Pancreas (tissue), 10 donors: Measurements from ENCODE around the gene SPATS2L. TPM values are rescaled to one million over a fixed set of nuclear protein-coding genes. Genes with fewer than 3 reads are reported as not detected.

Experiments used
- ATAC-seq, 4 donors: fragments of 200-7000 bp; cut with Tn5 transposase; one replicate each; pipeline versions ENCODE4 v1.8.0 to v1.9.1; 2020; ENCODE audit warnings: mild to moderate bottlenecking in 4 of 4, moderate library complexity in 4 of 4
- DNase-seq, 6 donors: peaks; one replicate each; pipeline ENCODE4 v3.0.0-alpha.2; 2020
- FAIRE-seq: peaks from 2 replicates; lab custom pipeline; 2012; peaks lifted over from hg19 to GRCh38; lab: Jason Lieb, UNC
- H3K27ac ChIP-seq, 4 donors: fragments of 200-600 bp; sonication (generic); 1 replicate in 3 of 4; 2 replicates in 1 of 4; pipeline versions ENCODE4 v1.5.0 to v1.8.0; 2020
- H3K27me3 ChIP-seq, 4 donors: fragments of 200-600 bp; one replicate each; pipeline ENCODE4 v1.8.0; 2021
- H3K36me3 ChIP-seq, 3 donors: fragments of 200-600 bp; sonication (generic) in 1 of 3; one replicate each; pipeline versions ENCODE4 v1.5.0 to v1.8.0; 2020 to 2021
- H3K4me1 ChIP-seq, 3 donors: fragments of 200-600 bp; one replicate each; pipeline ENCODE4 v1.8.0; 2021
- H3K4me3 ChIP-seq, 4 donors: fragments of 200-600 bp; sonication (generic) in 2 of 4; one replicate each; pipeline versions ENCODE4 v1.5.0 to v1.8.0; 2020 to 2021
- H3K9me3 ChIP-seq, 4 donors: fragments of 200-600 bp; one replicate each; pipeline ENCODE4 v1.8.0; 2021
- WGBS, 2 donors: extraction: QIAGEN DNeasy Blood & Tissue Kit; methylation state at CpG; one replicate each; pipeline ENCODE4 v1.1.7; 2013; 5-methylcytosine and 5-hydroxymethylcytosine counted together
- intact Hi-C, 3 donors: fragments of 100-400 bp; cut with DNase I; formaldehyde crosslinking; loops; one replicate each; pipeline versions ENCODE4 v1.11.1 to v1.14.2; 2022
- polyA plus RNA-seq, 2 donors: library from polyadenylated mRNA; stranded (reverse); fragments of 200-250 nt; gene quantifications; one replicate each; pipeline ENCODE4 v1.2.3, GENCODE V29; 2013
- total RNA-seq, 6 donors: library from RNA; stranded (reverse); fragmentation: NEBNext Ultra II Directional in 4 of 6; extraction: Animal tissue kit (Norgen Biotek cat#: 25700) in 4 of 6; gene quantifications; one replicate each; pipeline versions ENCODE4 v1.2.1 to v1.2.4, GENCODE V29; 2021 to 2023
- TF ChIP-seq, protein P1 (sequence below), 4 donors: fragments of 200-600 bp; sonication (generic) in 3 of 4; IDR thresholded peaks; one replicate each; pipeline versions ENCODE4 v1.5.0 to v1.8.0; 2021; ENCODE audit warnings: antibody characterized with exemption in 4 of 4
- donor health status: healthy with polysubstance abuse.
- donor health status: DM: no; HTN: no; CAD: no; lungs with moderate emphysema.
- donor health status: DM: no; HTN: no; CAD: no.
- donor health status: control.
- donor health status: control.
- donor health status: Bipolar disorder and iron deficiency.
- donor health status: DM: yes; HTN: yes; CAD: no.
- donor health status: DM: no; HTN: no; CAD: no.
- donor health status: DM: no; HTN: no; CAD: no.
- donor health status: DM: yes; HTN: yes; CAD: no.

Gene SPATS2L
- total and polyA plus RNA-seq, 8 donors: 28.8 to 87.0 (median 40.8) TPM

DNA sequence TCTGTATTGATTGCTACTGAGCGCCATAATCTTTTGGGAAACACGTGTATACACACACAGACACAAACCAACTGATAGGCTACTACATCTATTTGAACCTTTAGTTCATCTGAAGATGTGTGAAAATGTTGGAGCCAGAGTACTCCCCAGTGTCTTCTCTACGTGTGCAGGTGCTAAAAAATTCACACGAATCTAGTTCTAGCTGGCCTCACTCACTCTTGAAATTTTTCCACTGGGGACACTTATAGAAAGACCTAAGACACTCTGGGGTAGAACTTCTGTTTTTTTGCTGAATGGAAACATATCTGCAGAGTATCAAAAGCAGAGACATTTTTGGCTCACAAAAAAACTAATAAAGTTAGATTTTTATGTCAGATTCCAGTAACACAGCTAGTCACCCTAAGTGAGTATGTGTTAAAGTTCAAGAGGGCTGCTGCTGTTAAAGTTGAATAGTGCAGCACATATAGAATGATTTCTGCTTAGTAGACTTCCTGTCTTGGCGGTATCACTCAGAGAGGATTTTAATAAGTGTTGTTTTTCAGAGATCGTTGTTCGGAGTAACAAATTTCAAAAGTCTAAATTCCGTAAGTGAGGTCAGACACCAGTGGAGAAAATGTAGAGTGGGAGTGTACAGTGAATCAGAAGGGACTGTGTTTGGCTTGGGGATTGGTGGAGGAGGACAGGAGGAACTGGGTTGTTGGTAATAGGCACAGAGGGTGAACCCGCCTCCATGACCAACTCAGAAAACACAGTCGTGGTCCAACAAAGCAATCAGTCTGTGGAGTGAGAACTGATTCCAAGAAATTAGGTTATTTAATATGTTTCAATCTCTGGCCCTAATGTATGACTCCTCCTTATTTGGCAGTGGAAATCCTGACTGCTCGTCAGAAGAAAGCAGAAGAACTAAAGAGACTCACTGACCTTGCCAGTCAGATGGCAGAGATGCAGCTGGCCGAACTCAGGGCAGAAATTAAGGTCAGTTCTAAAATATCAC lies 160.2 kb downstream of the SPATS2L start:
- no peak overlapping the region for H3K27ac ChIP-seq
- peaks cover 0 to 3% (median 0%) of the 10 kb centered on the region in 3 donors for H3K36me3 ChIP-seq
- no peaks in the 10 kb centered on the region for H3K27me3 ChIP-seq
- TF ChIP-seq, protein P1, sequence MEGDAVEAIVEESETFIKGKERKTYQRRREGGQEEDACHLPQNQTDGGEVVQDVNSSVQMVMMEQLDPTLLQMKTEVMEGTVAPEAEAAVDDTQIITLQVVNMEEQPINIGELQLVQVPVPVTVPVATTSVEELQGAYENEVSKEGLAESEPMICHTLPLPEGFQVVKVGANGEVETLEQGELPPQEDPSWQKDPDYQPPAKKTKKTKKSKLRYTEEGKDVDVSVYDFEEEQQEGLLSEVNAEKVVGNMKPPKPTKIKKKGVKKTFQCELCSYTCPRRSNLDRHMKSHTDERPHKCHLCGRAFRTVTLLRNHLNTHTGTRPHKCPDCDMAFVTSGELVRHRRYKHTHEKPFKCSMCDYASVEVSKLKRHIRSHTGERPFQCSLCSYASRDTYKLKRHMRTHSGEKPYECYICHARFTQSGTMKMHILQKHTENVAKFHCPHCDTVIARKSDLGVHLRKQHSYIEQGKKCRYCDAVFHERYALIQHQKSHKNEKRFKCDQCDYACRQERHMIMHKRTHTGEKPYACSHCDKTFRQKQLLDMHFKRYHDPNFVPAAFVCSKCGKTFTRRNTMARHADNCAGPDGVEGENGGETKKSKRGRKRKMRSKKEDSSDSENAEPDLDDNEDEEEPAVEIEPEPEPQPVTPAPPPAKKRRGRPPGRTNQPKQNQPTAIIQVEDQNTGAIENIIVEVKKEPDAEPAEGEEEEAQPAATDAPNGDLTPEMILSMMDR (IDR thresholded peaks at IDR 0.05): no peak
- intact Hi-C loops: no loop called here
- H3K4me3 ChIP-seq: no peak overlapping the region
- no peaks in the 10 kb centered on the region for H3K9me3 ChIP-seq
- ATAC-seq: peak in 3 of 4 donors; percentile 46 to 75 (median 68)
- WGBS, 2 donors: 77% methylated on average over 12 of the region's 12 CpGs
- no peak for FAIRE-seq
- DNase-seq: no peak
- H3K4me1 ChIP-seq: no peaks in the 10 kb centered on the region

DNA sequence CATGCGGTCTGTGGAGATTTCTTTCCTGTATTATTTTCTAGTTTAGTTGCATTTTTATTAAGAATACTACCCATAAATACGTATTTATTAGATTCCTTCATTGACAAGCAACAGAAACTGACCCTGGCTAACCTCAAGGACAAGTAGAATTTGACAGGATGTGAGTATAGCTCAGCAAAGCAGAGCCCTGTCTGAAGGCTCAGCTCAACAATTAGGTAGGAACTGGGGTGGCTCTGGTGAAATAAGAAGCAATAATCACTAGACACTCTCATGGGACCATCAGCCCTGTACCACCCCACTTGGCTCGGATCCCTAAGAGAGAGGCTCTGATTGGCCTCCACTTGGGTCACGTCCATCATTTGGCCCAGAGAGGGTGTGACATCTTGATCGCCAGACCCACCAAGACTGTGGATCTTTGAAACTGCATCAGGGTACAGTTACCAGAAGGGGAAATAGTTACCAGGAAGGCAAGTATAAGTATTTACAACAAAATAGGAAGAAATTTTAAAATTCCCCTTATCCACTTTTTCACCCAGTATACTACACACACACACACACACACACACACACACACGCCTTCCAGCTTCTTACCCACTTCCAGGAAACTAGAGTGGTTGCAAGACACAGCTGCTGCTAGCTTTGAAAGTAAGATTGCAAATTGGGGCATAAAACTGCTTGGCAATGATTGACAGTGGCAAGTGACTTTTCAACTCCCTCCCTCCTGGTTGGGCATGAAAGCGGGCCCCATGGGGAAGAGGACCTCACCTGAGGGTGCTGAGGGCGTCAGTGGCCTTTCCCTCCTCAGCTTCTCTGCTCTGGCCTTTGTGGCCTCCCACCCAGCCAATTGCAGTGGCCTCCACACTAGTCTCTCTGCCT lies 161.6 kb downstream of the SPATS2L start:
- no peaks in the 10 kb centered on the region for H3K4me1 ChIP-seq
- no peaks in the 10 kb centered on the region for H3K9me3 ChIP-seq
- intact Hi-C loops: no loop called here
- no peak overlapping the region for H3K27ac ChIP-seq
- DNase-seq (no peak), FAIRE-seq (no peak), ATAC-seq (no peak)
- H3K4me3 ChIP-seq: no peak overlapping the region
- TF ChIP-seq, protein P1 (IDR thresholded peaks at IDR 0.05): no peak
- peaks cover 0 to 4% (median 0%) of the 10 kb centered on the region in 3 donors for H3K36me3 ChIP-seq
- 83 to 85% methylated on average over 8 of the region's 8 CpGs for WGBS, 2 donors
- no peaks in the 10 kb centered on the region for H3K27me3 ChIP-seq

DNA sequence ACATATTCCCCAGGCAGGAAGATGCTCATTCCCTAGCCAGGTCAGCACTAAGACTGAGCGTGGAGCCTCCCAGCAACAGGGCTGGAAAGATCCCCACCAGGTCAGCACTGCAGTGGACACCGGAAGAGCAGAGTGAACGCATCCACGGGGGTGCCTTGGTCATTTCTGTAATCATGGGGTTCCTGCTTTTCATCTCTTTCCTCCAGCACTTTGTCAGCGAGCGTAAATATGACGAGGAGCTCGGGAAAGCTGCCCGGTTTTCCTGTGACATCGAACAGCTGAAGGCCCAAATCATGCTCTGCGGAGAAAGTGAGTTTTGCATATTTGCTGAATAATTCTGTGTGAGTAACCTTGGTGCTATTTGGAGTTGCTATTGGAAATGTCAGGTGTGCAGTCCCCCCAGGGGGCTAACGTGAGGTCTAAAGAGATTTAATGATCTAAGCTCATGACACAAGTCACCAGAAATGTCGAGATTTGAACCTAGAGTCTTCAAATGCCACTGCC lies 163.3 kb downstream of the SPATS2L start:
- DNase-seq (peak in 1 of 6 donors; percentile 11), FAIRE-seq (no peak), ATAC-seq (peak in 2 of 4 donors; percentile 14 to 33)
- TF ChIP-seq, protein P1 (IDR thresholded peaks at IDR 0.05): no peak
- Histone ChIP-seq H3K9me3 (no peaks in the 10 kb centered on the region), H3K36me3 (peaks cover 0 to 18% (median 0%) of the 10 kb centered on the region in 3 donors), H3K4me3 (no peak overlapping the region), H3K27ac (peak overlapping the region in 1 of 4 donors; percentile 7), H3K4me1 (no peaks in the 10 kb centered on the region), H3K27me3 (no peaks in the 10 kb centered on the region)
- 60 to 81% methylated on average over 13 of the region's 13 CpGs for WGBS, 2 donors
- intact Hi-C loops: loop anchor here (10.0 kb wide), 3 partner anchors 475 to 495 kb away; no protein-coding TSS in a partner anchor

DNA sequence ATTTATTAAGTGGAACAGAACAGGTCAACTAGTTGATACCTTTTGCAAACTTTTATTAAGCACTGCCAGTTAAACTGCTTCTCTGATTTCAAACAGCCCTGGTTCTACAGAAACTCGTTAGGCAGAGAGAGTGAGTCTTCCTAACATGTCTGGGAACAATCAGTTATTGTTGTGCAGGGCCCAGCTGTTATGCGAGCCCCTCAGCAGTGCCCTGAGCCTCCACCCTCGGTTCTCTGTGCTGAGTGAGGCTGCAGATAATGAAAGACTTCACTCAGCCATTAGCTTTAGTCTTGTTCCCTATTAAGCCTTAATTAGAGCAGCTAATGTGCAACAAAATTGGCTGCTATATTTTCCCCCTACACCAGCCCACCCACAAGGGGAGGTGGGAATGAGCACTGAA lies 163.7 kb downstream of the SPATS2L start:
- H3K4me3 ChIP-seq: no peak overlapping the region
- no peaks in the 10 kb centered on the region for H3K4me1 ChIP-seq
- DNase-seq (no peak), FAIRE-seq (no peak), ATAC-seq (no peak)
- no peak overlapping the region for H3K27ac ChIP-seq
- H3K9me3 ChIP-seq: no peaks in the 10 kb centered on the region
- no peaks in the 10 kb centered on the region for H3K27me3 ChIP-seq
- WGBS, 2 donors: 58 to 62% methylated on average over 3 of the region's 3 CpGs
- TF ChIP-seq, protein P1 (IDR thresholded peaks at IDR 0.05): no peak
- intact Hi-C loops: loop anchor here (10.0 kb wide), 3 partner anchors 475 to 495 kb away; no protein-coding TSS in a partner anchor
- peaks cover 0 to 23% (median 0%) of the 10 kb centered on the region in 3 donors for H3K36me3 ChIP-seq
